WTC11 (cell line): ENCODE measurements around the gene CBLIF. TPM values are rescaled to one million over a fixed set of nuclear protein-coding genes. Genes with fewer than 3 reads are reported as not detected.

Experiments
- ATAC-seq: fragments of 200-7000 bp; cut with Tn5 transposase; 2 replicates; pipeline ENCODE4 v1.10.0; 2021; ENCODE audit warnings: mild to moderate bottlenecking, moderate library complexity
- CTCF ChIA-PET: fragments of 300-600 bp; sonication (Branson Sonifier 250); formaldehyde crosslinking; loops from one replicate; lab custom pipeline; 2021; ENCODE audit warnings: antibody characterized with exemption; lab: Charles Lee
- POLR2A ChIA-PET: fragments of 350-600 bp; sonication (Branson Sonifier 250); formaldehyde crosslinking; loops from one replicate; lab custom pipeline; 2021; ENCODE audit warnings: antibody characterized with exemption; lab: Charles Lee
- DNase-seq: peaks from one replicate; pipeline ENCODE4 v3.0.0; 2021; ENCODE audit warnings: low spot score
- H3K27ac Mint-ChIP-seq: 2 replicates; pipeline ENCODE4 v1.8.0; 2021; ENCODE audit warnings: mixed read lengths
- H3K27me3 Mint-ChIP-seq: 2 replicates; pipeline ENCODE4 v1.8.0; 2021; ENCODE audit warnings: low read depth, mild to moderate bottlenecking, moderate library complexity, mixed read lengths
- H3K36me3 Mint-ChIP-seq: 2 replicates; pipeline ENCODE4 v1.8.0; 2021; ENCODE audit warnings: mixed read lengths
- H3K4me1 Mint-ChIP-seq: 2 replicates; pipeline ENCODE4 v1.8.0; 2022; ENCODE audit warnings: mixed read lengths
- H3K4me3 Mint-ChIP-seq: 2 replicates; pipeline ENCODE4 v1.8.0; 2021; ENCODE audit warnings: mild to moderate bottlenecking, moderate library complexity, mixed read lengths
- H3K9me3 Mint-ChIP-seq: 2 replicates; pipeline ENCODE4 v1.8.0; 2021; ENCODE audit warnings: mixed read lengths
- CBFB ChIP-seq: sonication (generic); formaldehyde crosslinking; IDR thresholded peaks from 2 replicates; pipeline ENCODE4 v1.8.1; 2022; ENCODE audit warnings: mild to moderate bottlenecking, low read depth, missing genetic modification reagents
- CREM ChIP-seq: sonication (generic); formaldehyde crosslinking; IDR thresholded peaks from 2 replicates; pipeline ENCODE4 v1.8.1; 2022; ENCODE audit warnings: mild to moderate bottlenecking, missing genetic modification reagents, moderate library complexity
- EMX1 ChIP-seq: fragments of 250-450 bp; sonication (Bioruptor Pico); IDR thresholded peaks from 2 replicates; pipeline ENCODE4 v1.8.0; 2021; ENCODE audit warnings: mild to moderate bottlenecking
- FOXK1 ChIP-seq: sonication (generic); formaldehyde crosslinking; IDR thresholded peaks from 2 replicates; pipeline ENCODE4 v1.8.0; 2022; ENCODE audit warnings: mild to moderate bottlenecking, moderate library complexity, missing genetic modification reagents
- FOXP1 ChIP-seq: sonication (generic); formaldehyde crosslinking; IDR thresholded peaks from 2 replicates; pipeline ENCODE4 v1.8.0; 2022; ENCODE audit warnings: missing genetic modification reagents, mild to moderate bottlenecking, moderate library complexity, borderline replicate concordance
- MYBL2 ChIP-seq: sonication (generic); formaldehyde crosslinking; IDR thresholded peaks from 2 replicates; pipeline ENCODE4 v1.8.1; 2023; ENCODE audit warnings: mild to moderate bottlenecking, moderate library complexity, missing genetic modification reagents
- NFYB ChIP-seq: sonication (generic); formaldehyde crosslinking; conservative IDR thresholded peaks from 2 replicates; pipeline ENCODE4 v1.8.0; 2022; ENCODE audit warnings: low read depth, missing genetic modification reagents
- NR1H2 ChIP-seq: sonication (generic); formaldehyde crosslinking; IDR thresholded peaks from 2 replicates; pipeline ENCODE4 v1.9.0; 2021; ENCODE audit warnings: mild to moderate bottlenecking, moderate library complexity, missing genetic modification reagents
- PRRX2 ChIP-seq: fragments of 250-450 bp; sonication (Bioruptor Pico); IDR thresholded peaks from 2 replicates; pipeline ENCODE4 v1.8.0; 2021; ENCODE audit warnings: mild to moderate bottlenecking
- RORB ChIP-seq: fragments of 250-450 bp; sonication (Bioruptor Pico); IDR thresholded peaks from 2 replicates; pipeline ENCODE4 v1.9.0; 2021; ENCODE audit warnings: mild to moderate bottlenecking
- ZNF138 ChIP-seq: sonication (generic); formaldehyde crosslinking; conservative IDR thresholded peaks from 2 replicates; pipeline ENCODE4 v1.8.1; 2022; ENCODE audit warnings: mild to moderate bottlenecking, moderate library complexity, missing genetic modification reagents
- ZNF671 ChIP-seq: fragments of 250-450 bp; sonication (Bioruptor Pico); IDR thresholded peaks from 2 replicates; pipeline ENCODE4 v1.8.0; 2021; ENCODE audit warnings: mild to moderate bottlenecking
- total RNA-seq: library from RNA; stranded (reverse); gene quantifications from 3 replicates; pipeline ENCODE4 v1.2.3, GENCODE V29; 2021
- TF ChIP-seq, protein P1 (sequence below): fragments of 250-450 bp; sonication (Bioruptor Pico); IDR thresholded peaks from 2 replicates; pipeline ENCODE4 v1.9.0; 2021; ENCODE audit warnings: mild to moderate bottlenecking
- TF ChIP-seq, protein P2 (sequence below): sonication (generic); formaldehyde crosslinking; IDR thresholded peaks from 2 replicates; pipeline ENCODE4 v1.8.0; 2022; ENCODE audit warnings: mild to moderate bottlenecking, missing genetic modification reagents
- TF ChIP-seq, protein P3 (sequence below): sonication (generic); formaldehyde crosslinking; IDR thresholded peaks from 2 replicates; pipeline ENCODE4 v1.8.1; 2022; ENCODE audit warnings: low read depth, mild to moderate bottlenecking, moderate library complexity, missing genetic modification reagents, borderline replicate concordance
- TF ChIP-seq, protein P4 (sequence below): sonication (generic); formaldehyde crosslinking; IDR thresholded peaks from 2 replicates; pipeline ENCODE4 v1.8.0; 2022; ENCODE audit warnings: mild to moderate bottlenecking, missing genetic modification reagents
- TF ChIP-seq, protein P5 (sequence below): sonication (generic); formaldehyde crosslinking; conservative IDR thresholded peaks from 2 replicates; pipeline ENCODE4 v1.8.1; 2023; ENCODE audit warnings: mild to moderate bottlenecking, low read depth, missing genetic modification reagents, moderate library complexity
- TF ChIP-seq, protein P6 (sequence below): sonication (generic); formaldehyde crosslinking; IDR thresholded peaks from 2 replicates; pipeline ENCODE4 v1.8.1; 2023; ENCODE audit warnings: mild to moderate bottlenecking, missing genetic modification reagents, moderate library complexity
- TF ChIP-seq, protein P7 (sequence below): fragments of 250-450 bp; sonication (Bioruptor Pico); IDR thresholded peaks from 2 replicates; pipeline ENCODE4 v2.1.2; 2022; ENCODE audit warnings: mild to moderate bottlenecking, moderate library complexity
- TF ChIP-seq, protein P8 (sequence below): sonication (generic); formaldehyde crosslinking; IDR thresholded peaks from 2 replicates; pipeline ENCODE4 v1.8.1; 2023; ENCODE audit warnings: mild to moderate bottlenecking, missing genetic modification reagents, moderate library complexity

The CBLIF gene
- total RNA-seq, 1 experiment from 2014 or later: not detected

- TF ChIP-seq, protein P1, sequence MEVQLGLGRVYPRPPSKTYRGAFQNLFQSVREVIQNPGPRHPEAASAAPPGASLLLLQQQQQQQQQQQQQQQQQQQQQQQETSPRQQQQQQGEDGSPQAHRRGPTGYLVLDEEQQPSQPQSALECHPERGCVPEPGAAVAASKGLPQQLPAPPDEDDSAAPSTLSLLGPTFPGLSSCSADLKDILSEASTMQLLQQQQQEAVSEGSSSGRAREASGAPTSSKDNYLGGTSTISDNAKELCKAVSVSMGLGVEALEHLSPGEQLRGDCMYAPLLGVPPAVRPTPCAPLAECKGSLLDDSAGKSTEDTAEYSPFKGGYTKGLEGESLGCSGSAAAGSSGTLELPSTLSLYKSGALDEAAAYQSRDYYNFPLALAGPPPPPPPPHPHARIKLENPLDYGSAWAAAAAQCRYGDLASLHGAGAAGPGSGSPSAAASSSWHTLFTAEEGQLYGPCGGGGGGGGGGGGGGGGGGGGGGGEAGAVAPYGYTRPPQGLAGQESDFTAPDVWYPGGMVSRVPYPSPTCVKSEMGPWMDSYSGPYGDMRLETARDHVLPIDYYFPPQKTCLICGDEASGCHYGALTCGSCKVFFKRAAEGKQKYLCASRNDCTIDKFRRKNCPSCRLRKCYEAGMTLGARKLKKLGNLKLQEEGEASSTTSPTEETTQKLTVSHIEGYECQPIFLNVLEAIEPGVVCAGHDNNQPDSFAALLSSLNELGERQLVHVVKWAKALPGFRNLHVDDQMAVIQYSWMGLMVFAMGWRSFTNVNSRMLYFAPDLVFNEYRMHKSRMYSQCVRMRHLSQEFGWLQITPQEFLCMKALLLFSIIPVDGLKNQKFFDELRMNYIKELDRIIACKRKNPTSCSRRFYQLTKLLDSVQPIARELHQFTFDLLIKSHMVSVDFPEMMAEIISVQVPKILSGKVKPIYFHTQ (CRISPR knock-in tag): no peak
- TF ChIP-seq NR1H2 (CRISPR knock-in tag): no peak
- TF ChIP-seq, protein P2, sequence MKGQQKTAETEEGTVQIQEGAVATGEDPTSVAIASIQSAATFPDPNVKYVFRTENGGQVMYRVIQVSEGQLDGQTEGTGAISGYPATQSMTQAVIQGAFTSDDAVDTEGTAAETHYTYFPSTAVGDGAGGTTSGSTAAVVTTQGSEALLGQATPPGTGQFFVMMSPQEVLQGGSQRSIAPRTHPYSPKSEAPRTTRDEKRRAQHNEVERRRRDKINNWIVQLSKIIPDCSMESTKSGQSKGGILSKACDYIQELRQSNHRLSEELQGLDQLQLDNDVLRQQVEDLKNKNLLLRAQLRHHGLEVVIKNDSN (CRISPR knock-in tag): no peak
- no peak for TF ChIP-seq CBFB (CRISPR knock-in tag)
- no peak for TF ChIP-seq EMX1 (CRISPR knock-in tag)
- no peak for TF ChIP-seq NFYB (CRISPR knock-in tag)
- no peak for TF ChIP-seq ZNF138
- TF ChIP-seq, protein P3, sequence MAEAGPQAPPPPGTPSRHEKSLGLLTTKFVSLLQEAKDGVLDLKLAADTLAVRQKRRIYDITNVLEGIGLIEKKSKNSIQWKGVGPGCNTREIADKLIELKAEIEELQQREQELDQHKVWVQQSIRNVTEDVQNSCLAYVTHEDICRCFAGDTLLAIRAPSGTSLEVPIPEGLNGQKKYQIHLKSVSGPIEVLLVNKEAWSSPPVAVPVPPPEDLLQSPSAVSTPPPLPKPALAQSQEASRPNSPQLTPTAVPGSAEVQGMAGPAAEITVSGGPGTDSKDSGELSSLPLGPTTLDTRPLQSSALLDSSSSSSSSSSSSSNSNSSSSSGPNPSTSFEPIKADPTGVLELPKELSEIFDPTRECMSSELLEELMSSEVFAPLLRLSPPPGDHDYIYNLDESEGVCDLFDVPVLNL (CRISPR knock-in tag): no peak
- no peak for TF ChIP-seq FOXK1 (CRISPR knock-in tag)
- TF ChIP-seq, protein P4, sequence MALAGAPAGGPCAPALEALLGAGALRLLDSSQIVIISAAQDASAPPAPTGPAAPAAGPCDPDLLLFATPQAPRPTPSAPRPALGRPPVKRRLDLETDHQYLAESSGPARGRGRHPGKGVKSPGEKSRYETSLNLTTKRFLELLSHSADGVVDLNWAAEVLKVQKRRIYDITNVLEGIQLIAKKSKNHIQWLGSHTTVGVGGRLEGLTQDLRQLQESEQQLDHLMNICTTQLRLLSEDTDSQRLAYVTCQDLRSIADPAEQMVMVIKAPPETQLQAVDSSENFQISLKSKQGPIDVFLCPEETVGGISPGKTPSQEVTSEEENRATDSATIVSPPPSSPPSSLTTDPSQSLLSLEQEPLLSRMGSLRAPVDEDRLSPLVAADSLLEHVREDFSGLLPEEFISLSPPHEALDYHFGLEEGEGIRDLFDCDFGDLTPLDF (CRISPR knock-in tag): no peak
- TF ChIP-seq, protein P5, sequence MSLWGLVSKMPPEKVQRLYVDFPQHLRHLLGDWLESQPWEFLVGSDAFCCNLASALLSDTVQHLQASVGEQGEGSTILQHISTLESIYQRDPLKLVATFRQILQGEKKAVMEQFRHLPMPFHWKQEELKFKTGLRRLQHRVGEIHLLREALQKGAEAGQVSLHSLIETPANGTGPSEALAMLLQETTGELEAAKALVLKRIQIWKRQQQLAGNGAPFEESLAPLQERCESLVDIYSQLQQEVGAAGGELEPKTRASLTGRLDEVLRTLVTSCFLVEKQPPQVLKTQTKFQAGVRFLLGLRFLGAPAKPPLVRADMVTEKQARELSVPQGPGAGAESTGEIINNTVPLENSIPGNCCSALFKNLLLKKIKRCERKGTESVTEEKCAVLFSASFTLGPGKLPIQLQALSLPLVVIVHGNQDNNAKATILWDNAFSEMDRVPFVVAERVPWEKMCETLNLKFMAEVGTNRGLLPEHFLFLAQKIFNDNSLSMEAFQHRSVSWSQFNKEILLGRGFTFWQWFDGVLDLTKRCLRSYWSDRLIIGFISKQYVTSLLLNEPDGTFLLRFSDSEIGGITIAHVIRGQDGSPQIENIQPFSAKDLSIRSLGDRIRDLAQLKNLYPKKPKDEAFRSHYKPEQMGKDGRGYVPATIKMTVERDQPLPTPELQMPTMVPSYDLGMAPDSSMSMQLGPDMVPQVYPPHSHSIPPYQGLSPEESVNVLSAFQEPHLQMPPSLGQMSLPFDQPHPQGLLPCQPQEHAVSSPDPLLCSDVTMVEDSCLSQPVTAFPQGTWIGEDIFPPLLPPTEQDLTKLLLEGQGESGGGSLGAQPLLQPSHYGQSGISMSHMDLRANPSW: no peak
- no peak for TF ChIP-seq RORB (CRISPR knock-in tag)
- TF ChIP-seq, protein P6, sequence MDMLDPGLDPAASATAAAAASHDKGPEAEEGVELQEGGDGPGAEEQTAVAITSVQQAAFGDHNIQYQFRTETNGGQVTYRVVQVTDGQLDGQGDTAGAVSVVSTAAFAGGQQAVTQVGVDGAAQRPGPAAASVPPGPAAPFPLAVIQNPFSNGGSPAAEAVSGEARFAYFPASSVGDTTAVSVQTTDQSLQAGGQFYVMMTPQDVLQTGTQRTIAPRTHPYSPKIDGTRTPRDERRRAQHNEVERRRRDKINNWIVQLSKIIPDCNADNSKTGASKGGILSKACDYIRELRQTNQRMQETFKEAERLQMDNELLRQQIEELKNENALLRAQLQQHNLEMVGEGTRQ: no peak
- TF ChIP-seq, protein P7, sequence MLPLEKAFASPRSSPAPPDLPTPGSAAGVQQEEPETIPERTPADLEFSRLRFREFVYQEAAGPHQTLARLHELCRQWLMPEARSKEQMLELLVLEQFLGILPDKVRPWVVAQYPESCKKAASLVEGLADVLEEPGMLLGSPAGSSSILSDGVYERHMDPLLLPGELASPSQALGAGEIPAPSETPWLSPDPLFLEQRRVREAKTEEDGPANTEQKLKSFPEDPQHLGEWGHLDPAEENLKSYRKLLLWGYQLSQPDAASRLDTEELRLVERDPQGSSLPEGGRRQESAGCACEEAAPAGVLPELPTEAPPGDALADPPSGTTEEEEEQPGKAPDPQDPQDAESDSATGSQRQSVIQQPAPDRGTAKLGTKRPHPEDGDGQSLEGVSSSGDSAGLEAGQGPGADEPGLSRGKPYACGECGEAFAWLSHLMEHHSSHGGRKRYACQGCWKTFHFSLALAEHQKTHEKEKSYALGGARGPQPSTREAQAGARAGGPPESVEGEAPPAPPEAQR: no peak
- no peak for TF ChIP-seq FOXP1
- TF ChIP-seq, protein P8, sequence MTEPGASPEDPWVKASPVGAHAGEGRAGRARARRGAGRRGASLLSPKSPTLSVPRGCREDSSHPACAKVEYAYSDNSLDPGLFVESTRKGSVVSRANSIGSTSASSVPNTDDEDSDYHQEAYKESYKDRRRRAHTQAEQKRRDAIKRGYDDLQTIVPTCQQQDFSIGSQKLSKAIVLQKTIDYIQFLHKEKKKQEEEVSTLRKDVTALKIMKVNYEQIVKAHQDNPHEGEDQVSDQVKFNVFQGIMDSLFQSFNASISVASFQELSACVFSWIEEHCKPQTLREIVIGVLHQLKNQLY (CRISPR knock-in tag): no peak
- no peak for TF ChIP-seq MYBL2
- no peak for TF ChIP-seq ZNF671
- TF ChIP-seq PRRX2 (CRISPR knock-in tag): no peak
- no peak for TF ChIP-seq CREM
- H3K36me3 Mint-ChIP-seq: peaks cover 79% of the 10 kb centered on the region
- H3K9me3 Mint-ChIP-seq: no peaks in the 10 kb centered on the region
- H3K4me1 Mint-ChIP-seq: no peaks in the 10 kb centered on the region
- no peak overlapping the region for H3K4me3 Mint-ChIP-seq
- ChIA-PET CTCF (interaction anchor here (0.5 to 2.3 kb wide), 3 partner anchors 9 to 38 kb away, joined by 4 to 6 read pairs (median 5); partner anchors contain the start of gene STX3), POLR2A (no interaction called here)
- H3K27ac Mint-ChIP-seq: no peak overlapping the region
- ATAC-seq (no peak), DNase-seq (no peak)
- no peaks in the 10 kb centered on the region for H3K27me3 Mint-ChIP-seq
These were observed 52.8 kb downstream of the CBLIF start for GRCh38 chr11:59792507-59792906.
